Smooth muscle cell of the pulmonary artery (primary cell): Measurements from ENCODE around the gene SPAG7. TPM values are rescaled to one million over a fixed set of nuclear protein-coding genes. Genes with fewer than 3 reads are reported as not detected.

ENCODE experiments used
- total RNA-seq: library from RNA; depleted of rRNA; stranded (reverse); fragments of >200 nt; gene quantifications from 2 replicates; pipeline ENCODE4 v1.2.3, GENCODE V29; 2014

The SPAG7 gene, protein sequence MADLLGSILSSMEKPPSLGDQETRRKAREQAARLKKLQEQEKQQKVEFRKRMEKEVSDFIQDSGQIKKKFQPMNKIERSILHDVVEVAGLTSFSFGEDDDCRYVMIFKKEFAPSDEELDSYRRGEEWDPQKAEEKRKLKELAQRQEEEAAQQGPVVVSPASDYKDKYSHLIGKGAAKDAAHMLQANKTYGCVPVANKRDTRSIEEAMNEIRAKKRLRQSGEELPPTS
- total RNA-seq: 39.8 and 47.0 TPM in 2 replicates

DNA sequence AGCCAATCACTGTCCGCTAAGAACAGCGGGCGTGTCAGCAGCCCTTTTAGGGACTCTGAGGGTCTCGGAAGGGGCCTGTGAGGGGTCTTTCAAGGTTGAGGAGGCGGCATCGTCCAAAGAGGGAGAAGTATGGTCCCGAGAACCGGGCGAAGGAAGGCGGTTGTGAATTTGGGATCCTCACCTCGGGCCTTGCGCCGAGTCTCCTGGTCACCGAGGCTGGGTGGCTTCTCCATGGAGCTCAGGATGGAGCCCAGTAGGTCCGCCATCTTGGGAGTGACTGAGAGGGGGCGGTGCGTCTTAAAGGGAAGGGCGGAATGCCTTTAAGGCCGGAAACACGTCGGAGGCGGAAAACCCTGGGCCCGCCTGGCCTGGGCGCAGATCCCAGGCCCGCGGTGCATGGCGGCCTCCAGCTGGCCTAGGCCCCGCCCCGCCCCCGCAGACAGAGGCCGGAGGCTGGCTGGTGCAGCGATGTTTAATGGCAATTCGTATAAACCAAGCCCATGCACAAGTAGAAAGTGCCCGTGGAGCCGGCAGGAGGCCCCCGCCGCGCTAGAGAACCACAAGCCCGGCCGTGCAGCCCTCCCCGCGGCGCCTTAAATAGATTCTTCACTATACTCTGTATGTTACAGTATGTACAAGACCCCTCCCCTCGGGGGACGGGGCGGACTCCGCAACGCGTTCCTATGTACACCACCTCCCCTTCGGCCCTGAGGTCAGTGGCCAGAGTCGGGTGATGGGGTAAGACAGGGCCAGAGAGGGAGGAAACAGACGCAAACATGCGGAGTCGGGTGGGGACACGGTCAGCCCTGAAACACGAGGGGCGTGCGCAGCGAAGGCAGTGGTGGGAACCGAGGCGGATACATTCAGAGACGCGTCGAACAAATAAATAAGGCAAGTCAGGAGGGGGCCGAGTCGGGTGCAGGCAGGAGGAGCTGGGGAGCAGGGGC, at the start of gene SPAG7:
Gene SPAG7 (minus strand): TSS at position 279 of the 947 bp plus-strand sequence. CDS start 13 bp downstream, at position 266.

DNA sequence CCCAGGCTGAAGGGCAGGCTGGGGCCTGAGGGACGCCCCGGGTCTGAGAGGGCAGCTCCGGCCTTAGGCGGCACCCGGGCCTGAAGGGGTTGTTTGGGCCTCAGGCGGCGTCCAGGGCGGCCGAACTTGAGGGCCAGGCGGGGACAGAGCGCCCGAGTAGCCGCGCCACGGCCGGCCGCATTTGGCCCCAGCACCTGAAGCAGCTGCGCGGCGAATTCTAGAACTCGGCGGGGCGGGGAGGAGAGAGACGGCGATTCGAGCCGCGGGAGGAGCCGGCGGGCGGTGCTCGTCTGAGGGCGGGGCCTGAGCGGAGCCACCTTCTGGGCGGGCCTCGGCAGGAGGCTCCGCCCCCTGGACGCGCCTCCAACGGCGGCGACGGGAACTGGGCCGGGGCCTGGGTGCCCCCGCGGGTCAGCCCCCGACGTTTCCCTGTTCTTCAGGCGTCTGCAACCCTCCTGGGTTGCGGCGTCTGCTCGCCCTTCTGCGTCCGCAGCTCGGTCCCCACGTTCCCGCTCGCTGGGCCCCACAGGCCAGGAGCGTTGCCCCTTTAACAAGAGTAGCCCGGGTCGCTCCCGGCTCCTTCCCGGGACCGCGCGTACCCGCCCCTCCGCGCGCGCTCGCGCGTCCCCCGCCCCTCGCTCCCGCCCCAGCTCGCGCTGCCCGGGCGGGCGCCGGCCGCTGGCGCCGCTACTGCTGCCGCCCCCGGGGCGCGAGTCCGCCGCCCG, 29.8 kb upstream of the SPAG7 start, which contains the start of the genes INCA1 and KIF1C:
Gene INCA1 (minus strand): TSS at position 221 of the 725 bp plus-strand sequence. CDS start 3,085 bp downstream, outside the sequence.
Gene KIF1C (plus strand): TSS at position 649 of the 725 bp plus-strand sequence. CDS start 2,297 bp downstream, outside the sequence.

DNA sequence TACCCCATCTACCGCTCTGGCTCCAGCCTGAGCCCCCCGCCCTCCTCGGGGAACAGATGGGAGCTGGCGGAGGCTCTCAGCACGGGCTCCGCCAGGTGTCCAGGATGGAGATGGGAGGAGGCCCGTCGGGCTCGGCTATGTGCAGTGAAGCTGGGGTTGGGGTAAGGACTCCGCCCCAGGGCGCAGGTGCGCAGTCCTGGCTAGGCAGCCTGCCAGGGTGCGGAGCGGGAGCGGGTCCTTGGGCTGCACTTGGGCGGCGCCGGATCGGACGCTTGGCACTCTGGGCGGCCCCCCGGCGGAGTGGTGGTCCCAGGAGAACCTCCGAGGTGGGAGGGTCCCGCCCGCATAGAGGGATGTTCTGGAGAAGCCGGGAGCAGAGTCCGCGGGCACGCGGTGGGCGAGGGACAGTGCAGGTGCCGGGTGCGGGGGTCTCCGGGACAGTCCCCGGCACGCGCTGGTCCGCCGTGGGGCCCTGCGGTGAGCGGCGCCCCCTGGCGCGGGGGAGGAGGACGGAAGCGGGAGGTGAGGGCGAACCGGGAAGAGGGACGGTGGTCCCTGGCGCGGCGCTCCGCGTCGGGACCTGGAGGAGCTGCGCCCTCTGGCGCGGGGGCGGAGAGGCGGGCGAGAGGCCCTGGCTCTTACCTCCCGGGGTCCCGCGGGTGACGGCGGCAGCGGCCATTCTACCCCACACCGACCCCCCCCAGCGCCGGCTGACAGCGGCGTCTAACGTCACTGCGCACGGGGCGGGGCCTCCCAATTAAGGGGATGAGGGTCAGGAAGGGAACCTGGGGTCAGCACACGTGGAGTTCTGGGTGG, 19.5 kb upstream of the SPAG7 start, which contains the start of gene CAMTA2:
Gene CAMTA2 (minus strand): TSS at position 725 of the 816 bp plus-strand sequence. CDS start 1,453 bp downstream, outside the sequence.

DNA sequence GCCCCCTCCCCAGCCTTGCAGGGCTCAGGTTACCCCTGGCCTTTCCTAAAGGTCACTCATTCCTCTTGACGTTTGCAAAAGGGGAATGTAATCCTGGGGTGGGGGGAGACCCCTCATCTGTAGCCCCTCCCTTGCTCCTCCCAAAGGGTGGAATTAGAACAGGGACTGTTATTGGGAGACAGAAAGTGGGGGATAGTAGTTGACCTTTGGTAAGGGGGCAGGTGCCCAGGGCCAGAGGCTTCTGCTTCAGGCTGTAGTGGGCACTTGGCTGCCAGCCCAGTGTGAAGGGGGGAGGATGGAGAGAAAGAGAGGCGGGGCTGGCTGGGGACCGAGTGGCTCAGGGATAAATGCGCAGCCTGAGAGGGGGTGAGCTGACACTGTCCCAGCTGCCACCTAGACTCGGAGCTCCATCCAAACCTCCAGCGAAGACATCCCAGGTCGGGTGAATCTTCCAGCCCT, 16.8 kb downstream of the SPAG7 start, which contains the start of gene ENO3:
Gene ENO3 (plus strand): TSS at position 374 of the 459 bp plus-strand sequence. CDS start 711 bp downstream, outside the sequence.

DNA sequence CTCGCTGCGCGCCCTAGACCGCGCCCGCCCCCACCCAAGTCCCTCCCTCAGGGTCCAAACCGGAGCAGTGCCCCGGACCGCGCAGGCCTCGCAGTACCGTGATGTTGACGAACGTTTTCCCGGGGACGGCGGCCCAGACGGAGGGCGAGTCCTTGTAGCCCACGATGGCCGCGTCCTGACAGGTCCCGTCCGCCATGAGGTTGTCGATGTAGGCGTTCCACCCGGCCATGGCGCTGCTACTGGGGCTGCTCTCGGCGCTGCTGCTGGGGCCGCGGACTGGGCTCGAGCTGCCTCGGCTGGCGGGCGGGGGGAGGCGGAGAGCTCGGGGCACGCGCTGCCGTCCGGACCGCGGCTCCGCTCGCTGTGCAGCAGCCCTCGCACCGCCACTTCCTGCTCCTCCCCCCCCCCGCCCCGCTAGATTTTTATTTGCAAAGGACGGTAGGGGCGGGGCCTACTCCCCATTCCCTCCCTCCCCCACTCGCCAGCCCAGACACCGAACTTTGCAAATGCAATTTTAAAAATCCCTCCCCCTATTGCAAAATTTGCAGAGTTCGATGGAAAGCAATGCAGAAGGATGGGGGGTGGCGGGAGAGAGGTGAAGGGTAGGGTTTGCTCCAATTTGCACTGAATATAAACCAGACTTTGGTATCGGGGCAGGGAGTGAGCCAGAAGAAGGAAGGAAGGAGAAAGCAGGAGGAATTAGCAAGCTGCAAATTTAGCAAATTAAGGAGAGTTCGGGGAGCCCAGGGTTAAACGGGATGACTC, 19.3 kb downstream of the SPAG7 start, which contains the start of gene PFN1:
Gene PFN1 (minus strand): TSS at position 365 of the 765 bp plus-strand sequence. CDS start 136 bp downstream, at position 229.

DNA sequence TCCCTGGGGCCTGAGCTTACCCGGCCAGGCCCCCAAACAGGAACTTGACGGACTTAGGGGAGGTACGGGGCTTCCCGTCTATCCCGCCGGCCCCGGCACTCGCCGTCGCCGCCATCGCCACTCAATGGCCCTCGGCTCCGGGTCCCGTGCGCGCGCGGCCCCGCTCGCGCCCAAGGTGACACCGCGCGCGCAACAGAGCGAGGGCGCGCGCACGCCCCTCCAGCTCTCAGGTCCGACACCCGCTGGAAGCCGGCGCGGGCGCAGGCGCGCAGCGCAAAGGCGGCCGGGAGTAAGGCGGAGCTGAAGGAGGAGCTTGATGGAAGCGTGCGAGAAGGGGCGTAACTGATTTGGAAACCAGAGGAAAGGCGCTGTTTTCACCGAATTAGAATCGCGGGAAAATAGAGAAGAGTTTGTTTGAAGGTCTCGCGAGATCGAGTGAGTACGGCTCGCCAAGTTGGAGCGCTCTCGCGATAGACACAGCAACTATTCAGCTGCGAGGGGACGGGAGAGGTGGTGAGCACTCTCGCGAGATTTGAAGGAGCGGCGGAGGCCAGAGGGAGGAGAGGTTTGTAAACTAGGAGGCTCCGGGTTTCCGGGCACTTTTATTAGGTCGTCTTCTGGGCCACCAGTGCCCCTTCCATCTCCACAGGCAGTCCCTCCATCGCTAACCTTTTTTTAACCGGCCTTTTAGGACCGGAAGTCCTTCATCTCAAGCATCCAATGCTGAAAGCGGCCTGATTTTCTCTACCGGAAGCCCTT, 27.6 kb downstream of the SPAG7 start, which contains the start of the genes RNF167 and SLC25A11:
Gene RNF167 (plus strand): TSS at position 473 of the 759 bp plus-strand sequence. CDS start 642 bp downstream, outside the sequence.
Gene SLC25A11 (minus strand): TSS at position 251 of the 759 bp plus-strand sequence. CDS start 136 bp downstream, at position 115.

DNA sequence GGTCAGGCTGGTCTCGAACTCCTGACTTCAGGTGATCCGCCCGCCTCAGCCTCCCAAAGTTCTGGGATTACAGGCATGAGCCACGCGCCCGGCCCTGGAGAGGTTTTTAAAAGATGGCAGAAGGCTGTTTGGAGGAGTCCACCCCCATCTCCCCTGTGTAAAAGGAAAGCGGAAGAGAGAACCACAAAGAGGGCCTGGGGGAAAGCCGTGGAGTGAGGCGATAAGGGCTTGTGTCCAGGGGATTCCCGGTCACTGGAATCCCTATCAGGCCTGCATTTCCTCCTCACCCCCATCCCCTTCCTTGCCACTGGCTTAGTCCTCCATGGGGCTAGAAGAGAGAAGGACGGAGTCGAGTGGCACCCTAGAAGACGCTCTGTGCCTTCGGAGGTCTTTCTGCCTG, 35.7 kb downstream of the SPAG7 start, which contains the start of gene GP1BA:
Gene GP1BA (plus strand): TSS at position 315 of the 400 bp plus-strand sequence. CDS start 328 bp downstream, outside the sequence.

Other genes with a start within 250 kb of the SPAG7 start
- gene MED11, start 236.4 kb downstream of the SPAG7 start, total RNA-seq: 11.4 and 11.7 TPM in 2 replicates
- gene ZMYND15, start 228.0 kb downstream of the SPAG7 start, total RNA-seq: 0.07 and 0.10 TPM in 2 replicates
- 4.0 and 4.5 TPM in 2 replicates for gene CXCL16, start 227.9 kb downstream of the SPAG7 start, total RNA-seq
- gene TM4SF5, start 195.9 kb downstream of the SPAG7 start, total RNA-seq: not detected in 2 replicates
- 0.33 TPM in 2 replicates for gene VMO1, start 181.5 kb downstream of the SPAG7 start, total RNA-seq
- gene GLTPD2, start 178.9 kb downstream of the SPAG7 start, total RNA-seq: not detected in 2 replicates
- 88.0 and 106 TPM in 2 replicates for gene PSMB6, start 171.7 kb downstream of the SPAG7 start, total RNA-seq
- 16.4 and 25.9 TPM in 2 replicates for gene PLD2, start 160.7 kb downstream of the SPAG7 start, total RNA-seq
- gene MINK1, start 134.5 kb downstream of the SPAG7 start, total RNA-seq: 49.9 and 73.2 TPM in 2 replicates
- gene C17orf107, start 68.3 kb downstream of the SPAG7 start, total RNA-seq: 6.4 and 9.9 TPM in 2 replicates
- gene CHRNE, start 64.7 kb downstream of the SPAG7 start, total RNA-seq: 0.33 and 2.8 TPM in 2 replicates
- not detected in 2 replicates for gene GP1BA, start 35.5 kb downstream of the SPAG7 start, total RNA-seq
- gene SLC25A11, start 27.8 kb downstream of the SPAG7 start, total RNA-seq: 69.7 and 71.2 TPM in 2 replicates
- 26.6 and 27.2 TPM in 2 replicates for gene RNF167, start 27.5 kb downstream of the SPAG7 start, total RNA-seq
- gene PFN1, start 19.3 kb downstream of the SPAG7 start, total RNA-seq: 405 and 683 TPM in 2 replicates
- 3.3 and 3.4 TPM in 2 replicates for gene ENO3, start 16.7 kb downstream of the SPAG7 start, total RNA-seq
- gene CAMTA2, start 19.9 kb upstream of the SPAG7 start, total RNA-seq: 17.1 and 23.0 TPM in 2 replicates
- gene INCA1, start 29.7 kb upstream of the SPAG7 start, total RNA-seq: 0.23 and 0.46 TPM in 2 replicates
- gene KIF1C, start 30.1 kb upstream of the SPAG7 start, total RNA-seq: 83.3 and 112 TPM in 2 replicates
- gene SLC52A1, start 67.6 kb upstream of the SPAG7 start, total RNA-seq: 0.07 and 0.13 TPM in 2 replicates
- gene ZFP3, start 110.7 kb upstream of the SPAG7 start, total RNA-seq: 0.92 and 1.6 TPM in 2 replicates
- gene ZNF232, start 144.1 kb upstream of the SPAG7 start, total RNA-seq: 4.1 and 5.1 TPM in 2 replicates
- gene USP6, start 148.2 kb upstream of the SPAG7 start, total RNA-seq: under 0.01 TPM in 1 of 2 replicates, not detected in the other
- gene ZNF594, start 224.1 kb upstream of the SPAG7 start, total RNA-seq: 4.6 and 5.7 TPM in 2 replicates